ENCODE data around the gene DZIP3. TPM values are rescaled to one million over a fixed set of nuclear protein-coding genes. Genes with fewer than 3 reads are reported as not detected.
"Not testable (repeated sequence)": the region's sequence is repeated elsewhere in the genome, so short reads cannot be mapped to it uniquely, and the experiment has no call there.

Gene DZIP3
- total RNA-seq, 2 donors from 2014 or later = 7.6 to 16.1 TPM

DNA sequence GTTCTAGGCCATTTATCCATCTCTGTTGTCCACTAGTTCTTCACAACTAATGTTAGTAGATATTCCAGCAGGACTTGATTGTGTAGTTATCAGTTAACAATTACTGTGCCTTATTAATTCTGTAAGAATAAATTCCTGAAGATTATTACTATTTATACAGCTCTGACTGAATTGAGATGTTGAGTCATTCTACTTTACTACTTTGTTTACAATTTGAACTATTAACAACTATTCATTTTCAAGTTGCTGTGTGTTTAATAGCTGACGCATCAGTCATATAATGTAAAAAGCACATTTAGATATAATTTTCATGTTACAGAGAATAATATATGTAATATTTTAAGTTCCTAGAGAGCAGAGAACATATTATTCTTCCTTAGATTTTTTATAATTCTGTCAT lies 21.1 kb downstream of the DZIP3 start:
- Histone ChIP-seq H3K9me3 (no peaks in the 10 kb centered on the region), H3K36me3 (peaks cover 3% of the 10 kb centered on the region), H3K27me3 (no peaks in the 10 kb centered on the region), H3K4me3 (no peak overlapping the region), H3K27ac (no peak overlapping the region), H3K4me1 (no peaks in the 10 kb centered on the region)
- TF ChIP-seq, protein P1, sequence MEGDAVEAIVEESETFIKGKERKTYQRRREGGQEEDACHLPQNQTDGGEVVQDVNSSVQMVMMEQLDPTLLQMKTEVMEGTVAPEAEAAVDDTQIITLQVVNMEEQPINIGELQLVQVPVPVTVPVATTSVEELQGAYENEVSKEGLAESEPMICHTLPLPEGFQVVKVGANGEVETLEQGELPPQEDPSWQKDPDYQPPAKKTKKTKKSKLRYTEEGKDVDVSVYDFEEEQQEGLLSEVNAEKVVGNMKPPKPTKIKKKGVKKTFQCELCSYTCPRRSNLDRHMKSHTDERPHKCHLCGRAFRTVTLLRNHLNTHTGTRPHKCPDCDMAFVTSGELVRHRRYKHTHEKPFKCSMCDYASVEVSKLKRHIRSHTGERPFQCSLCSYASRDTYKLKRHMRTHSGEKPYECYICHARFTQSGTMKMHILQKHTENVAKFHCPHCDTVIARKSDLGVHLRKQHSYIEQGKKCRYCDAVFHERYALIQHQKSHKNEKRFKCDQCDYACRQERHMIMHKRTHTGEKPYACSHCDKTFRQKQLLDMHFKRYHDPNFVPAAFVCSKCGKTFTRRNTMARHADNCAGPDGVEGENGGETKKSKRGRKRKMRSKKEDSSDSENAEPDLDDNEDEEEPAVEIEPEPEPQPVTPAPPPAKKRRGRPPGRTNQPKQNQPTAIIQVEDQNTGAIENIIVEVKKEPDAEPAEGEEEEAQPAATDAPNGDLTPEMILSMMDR (IDR thresholded peaks at IDR 0.05) = no peak
- DNase-seq (ENCODE audit: low spot score) = no peak

DNA sequence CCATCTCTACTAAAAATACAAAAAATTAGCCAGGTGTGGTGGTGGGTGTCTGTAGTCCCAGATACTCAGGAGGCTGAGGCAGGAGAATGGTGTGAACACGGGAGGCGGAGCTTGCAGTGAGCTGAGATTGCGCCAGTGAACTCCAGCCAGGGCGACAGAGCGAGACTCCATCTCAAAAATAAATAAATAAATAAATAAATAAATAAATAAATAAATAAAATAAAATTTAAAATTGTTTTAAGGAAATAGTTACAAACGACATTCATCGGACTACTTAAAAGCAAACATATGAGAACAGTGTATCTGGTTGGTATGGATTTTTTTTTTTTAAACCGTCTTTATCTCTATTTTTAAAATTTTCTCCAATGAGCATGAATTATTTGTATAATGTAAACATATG lies 26.6 kb downstream of the DZIP3 start:
- peaks cover 12% of the 10 kb centered on the region for H3K36me3 ChIP-seq
- DNase-seq (ENCODE audit: low spot score); H3K9me3 ChIP-seq; H3K4me1 ChIP-seq; H3K27me3 ChIP-seq; H3K4me3 ChIP-seq; H3K27ac ChIP-seq: not testable (repeated sequence)

DNA sequence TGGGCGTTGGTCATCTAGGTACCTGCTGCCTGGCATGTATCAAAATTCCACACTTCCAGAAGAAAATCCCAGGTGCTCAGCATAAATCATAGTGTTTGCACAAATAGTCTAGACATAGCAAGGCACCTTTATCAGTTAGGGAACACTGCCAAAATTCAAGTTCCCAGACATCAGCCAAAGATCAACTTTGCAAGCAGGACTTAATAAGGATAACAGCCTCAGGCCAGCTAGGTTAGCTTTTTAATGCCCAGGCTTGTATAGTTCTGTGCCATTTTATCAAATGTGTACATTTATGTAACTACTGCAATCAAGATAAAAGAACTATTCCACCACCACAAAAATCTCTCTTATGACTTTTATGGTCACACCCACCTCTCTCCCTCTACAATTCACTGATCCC lies 30.7 kb downstream of the DZIP3 start:
- Histone ChIP-seq H3K27me3 (no peaks in the 10 kb centered on the region), H3K4me1 (no peaks in the 10 kb centered on the region), H3K4me3 (no peak overlapping the region), H3K27ac (no peak overlapping the region), H3K9me3 (no peaks in the 10 kb centered on the region), H3K36me3 (peaks cover 9% of the 10 kb centered on the region)
- TF ChIP-seq, protein P1 (IDR thresholded peaks at IDR 0.05) = no peak
- DNase-seq (ENCODE audit: low spot score) = no peak

DNA sequence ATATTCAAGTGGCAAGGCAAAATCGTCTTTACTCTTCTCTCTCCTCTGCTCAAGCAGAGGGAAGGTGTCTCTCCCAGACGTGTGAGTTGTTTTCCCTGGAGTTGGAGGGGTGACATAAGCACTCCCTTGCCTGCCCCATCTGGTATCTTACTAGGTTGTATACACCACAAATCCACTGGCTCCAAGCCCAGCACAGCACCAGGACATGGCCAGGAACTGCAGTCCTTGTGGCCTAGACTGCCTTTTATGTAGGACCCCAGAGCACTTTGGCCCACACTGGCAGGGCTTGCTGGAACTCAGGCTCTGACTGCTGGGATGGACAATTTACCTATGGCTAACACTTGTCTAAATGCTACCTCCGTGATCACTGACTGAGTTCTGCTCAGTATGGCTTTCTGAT lies 34.0 kb downstream of the DZIP3 start:
- no peaks in the 10 kb centered on the region for H3K27me3 ChIP-seq
- H3K27ac ChIP-seq = no peak overlapping the region
- DNase-seq (ENCODE audit: low spot score) = no peak
- no peak overlapping the region for H3K4me3 ChIP-seq
- H3K9me3 ChIP-seq = no peaks in the 10 kb centered on the region
- H3K4me1 ChIP-seq = no peaks in the 10 kb centered on the region
- TF ChIP-seq, protein P1 (IDR thresholded peaks at IDR 0.05) = no peak
- H3K36me3 ChIP-seq = no peaks in the 10 kb centered on the region

DNA sequence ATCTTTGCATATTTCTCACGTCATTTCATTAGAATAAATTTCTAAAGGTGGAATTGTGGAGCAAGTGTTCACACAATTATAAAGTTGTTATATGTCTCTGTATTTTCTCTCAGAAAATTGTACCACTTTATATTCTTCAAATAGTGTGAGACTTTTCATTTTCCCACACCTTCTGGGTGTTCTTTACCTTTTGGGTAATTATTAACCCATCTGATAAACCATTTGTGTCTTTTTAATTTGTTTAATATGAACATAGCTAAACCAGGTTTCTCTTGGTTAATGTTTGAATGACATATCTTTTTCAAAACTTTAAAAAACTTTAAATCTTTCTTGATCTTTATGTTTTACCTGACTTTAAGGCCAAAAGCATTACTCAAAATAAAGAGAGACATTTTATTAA lies 40.5 kb downstream of the DZIP3 start:
- H3K4me3 ChIP-seq = no peak overlapping the region
- H3K27me3 ChIP-seq = no peaks in the 10 kb centered on the region
- no peak overlapping the region for H3K27ac ChIP-seq
- H3K36me3 ChIP-seq = peaks cover 3% of the 10 kb centered on the region
- H3K4me1 ChIP-seq = no peaks in the 10 kb centered on the region
- DNase-seq (ENCODE audit: low spot score) = no peak
- no peaks in the 10 kb centered on the region for H3K9me3 ChIP-seq
- TF ChIP-seq, protein P1 (IDR thresholded peaks at IDR 0.05) = no peak

DNA sequence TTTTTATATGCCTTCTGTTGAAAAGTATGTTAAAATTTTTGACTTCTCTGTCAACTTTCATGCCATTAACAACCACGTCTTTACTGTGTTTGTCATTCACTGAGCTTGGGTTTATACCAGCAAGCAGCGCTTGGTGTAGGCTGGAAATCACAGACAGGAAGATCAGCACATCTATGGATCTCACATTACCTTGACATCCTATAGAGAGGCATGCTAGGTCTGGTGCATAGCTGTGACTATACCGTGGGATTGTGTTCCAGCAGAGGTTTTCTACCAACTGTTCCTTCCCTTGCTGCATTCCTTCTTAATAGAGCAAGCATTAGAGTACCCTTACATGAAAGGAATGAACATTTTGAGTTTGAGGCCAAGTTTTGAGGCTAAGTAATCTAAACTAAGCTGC lies 53.0 kb downstream of the DZIP3 start:
- Histone ChIP-seq H3K9me3 (no peaks in the 10 kb centered on the region), H3K36me3 (no peaks in the 10 kb centered on the region), H3K4me1 (no peaks in the 10 kb centered on the region), H3K4me3 (no peak overlapping the region), H3K27me3 (no peaks in the 10 kb centered on the region), H3K27ac (no peak overlapping the region)
- no peak for DNase-seq (ENCODE audit: low spot score)
- TF ChIP-seq, protein P1 (IDR thresholded peaks at IDR 0.05) = no peak

Measured in right atrium auricular region (tissue), 2 donors.